ENCODE results near the gene TNFAIP8. TPM values are rescaled to one million over a fixed set of nuclear protein-coding genes. Genes with fewer than 3 reads are reported as not detected.
A peak's percentile ranks its signal among the peaks of the same experiment; 100 is the strongest.

Gene TNFAIP8
- polyA plus RNA-seq, 1 of the 3 experiments (the other 2 are of a cell fraction): 31.3 TPM

- TF ChIP-seq, protein P1, sequence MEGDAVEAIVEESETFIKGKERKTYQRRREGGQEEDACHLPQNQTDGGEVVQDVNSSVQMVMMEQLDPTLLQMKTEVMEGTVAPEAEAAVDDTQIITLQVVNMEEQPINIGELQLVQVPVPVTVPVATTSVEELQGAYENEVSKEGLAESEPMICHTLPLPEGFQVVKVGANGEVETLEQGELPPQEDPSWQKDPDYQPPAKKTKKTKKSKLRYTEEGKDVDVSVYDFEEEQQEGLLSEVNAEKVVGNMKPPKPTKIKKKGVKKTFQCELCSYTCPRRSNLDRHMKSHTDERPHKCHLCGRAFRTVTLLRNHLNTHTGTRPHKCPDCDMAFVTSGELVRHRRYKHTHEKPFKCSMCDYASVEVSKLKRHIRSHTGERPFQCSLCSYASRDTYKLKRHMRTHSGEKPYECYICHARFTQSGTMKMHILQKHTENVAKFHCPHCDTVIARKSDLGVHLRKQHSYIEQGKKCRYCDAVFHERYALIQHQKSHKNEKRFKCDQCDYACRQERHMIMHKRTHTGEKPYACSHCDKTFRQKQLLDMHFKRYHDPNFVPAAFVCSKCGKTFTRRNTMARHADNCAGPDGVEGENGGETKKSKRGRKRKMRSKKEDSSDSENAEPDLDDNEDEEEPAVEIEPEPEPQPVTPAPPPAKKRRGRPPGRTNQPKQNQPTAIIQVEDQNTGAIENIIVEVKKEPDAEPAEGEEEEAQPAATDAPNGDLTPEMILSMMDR (IDR thresholded peaks at IDR 0.05): no peak
These were observed 9.4 kb upstream of the TNFAIP8 start (continued) for GRCh38 chr5:119346394-119346793.

DNA sequence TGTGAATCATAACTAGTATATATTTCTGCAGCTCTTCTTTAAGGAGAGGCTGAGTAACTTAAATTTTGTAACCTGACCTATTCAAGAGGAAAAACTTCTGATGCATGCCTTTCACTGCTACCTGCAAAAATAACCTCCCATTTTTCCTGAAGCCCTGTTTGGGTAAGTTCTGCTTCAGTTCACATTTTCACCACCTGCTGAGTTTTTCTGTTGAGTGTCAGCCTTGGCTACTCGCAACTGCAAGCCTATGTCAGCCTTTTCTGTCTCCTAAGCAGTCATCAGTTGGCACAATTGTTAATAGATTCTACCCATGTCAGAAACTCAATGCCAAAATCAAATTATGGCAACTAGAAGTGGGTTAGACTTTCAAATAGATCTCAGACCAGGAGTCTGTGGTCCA, 8.2 kb upstream of the TNFAIP8 start:
- ChIA-PET CTCF (interaction anchor here (0.6 to 3.4 kb wide), 2 partner anchors 12 to 32 kb away, joined by 3 to 24 read pairs; no protein-coding TSS in a partner anchor), POLR2A (no interaction called here)
- Histone ChIP-seq H3K4me3 (ENCODE audit: low read depth in 2 of 2, low read length in 1 of 2) (no peak overlapping the region), H3K36me3 (replicated peaks in 1 of 2; ENCODE audit: control insufficient read depth in 1 of 2, insufficient read depth in 2 of 2, low read length in 1 of 2) (peaks cover 0 to 9% of the 10 kb centered on the region in 2 experiments), H3K4me2 (no peak overlapping the region), H3K4me1 (ENCODE audit: control insufficient read depth in 1 of 2, insufficient read depth in 2 of 2, low read depth in 1 of 2, low read length in 1 of 2) (peaks cover 7 to 13% of the 10 kb centered on the region in 2 experiments; a peak in 2 of 4 replicates), H3K79me2 (ENCODE audit: insufficient read depth) (0 out of 2 replicates have a peak, but pooled peaks cover 9% of the 10 kb centered on the region), H4K20me1 (ENCODE audit: insufficient read depth) (no peaks in the 10 kb centered on the region), H3K9ac (no peak overlapping the region), H3F3A (replicated peaks; ENCODE audit: insufficient read depth) (no peaks in the 10 kb centered on the region), H3K27ac (ENCODE audit: low read depth in 2 of 2, low read length in 1 of 2) (peak overlapping the region in 1 of 2 experiments; percentile 60; a peak in 2 of 4 replicates), H3K9me2 (no peaks in the 10 kb centered on the region), H3K9me3 (no peaks in the 10 kb centered on the region; the same call in 1 of the 2 replicates), H2AFZ (ENCODE audit: low read depth) (no peak overlapping the region), H3K27me3 (ENCODE audit: insufficient read depth) (no peaks in the 10 kb centered on the region)
- no peak for TF ChIP-seq GATA2 (CRISPR knock-in tag; IDR thresholded peaks at IDR 0.05)
- TF ChIP-seq MEF2A (IDR thresholded peaks at IDR 0.05; ENCODE audit: borderline replicate concordance, low read depth): no peak
- TF ChIP-seq, protein P2, sequence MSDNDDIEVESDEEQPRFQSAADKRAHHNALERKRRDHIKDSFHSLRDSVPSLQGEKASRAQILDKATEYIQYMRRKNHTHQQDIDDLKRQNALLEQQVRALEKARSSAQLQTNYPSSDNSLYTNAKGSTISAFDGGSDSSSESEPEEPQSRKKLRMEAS (IDR thresholded peaks at IDR 0.05; ENCODE audit: low read depth): no peak
- no peak for TF ChIP-seq FOSL2 (IDR thresholded peaks at IDR 0.05; ENCODE audit: borderline replicate concordance, low read depth)
- no peak for TF ChIP-seq TEAD4 (IDR thresholded peaks at IDR 0.05; ENCODE audit: borderline replicate concordance, insufficient read depth)
- no peak for TF ChIP-seq TCF12 (IDR thresholded peaks at IDR 0.05)
- no peak for TF ChIP-seq SMC3 (IDR thresholded peaks at IDR 0.05; ENCODE audit: low read depth, low read length)
- TF ChIP-seq, protein P3, sequence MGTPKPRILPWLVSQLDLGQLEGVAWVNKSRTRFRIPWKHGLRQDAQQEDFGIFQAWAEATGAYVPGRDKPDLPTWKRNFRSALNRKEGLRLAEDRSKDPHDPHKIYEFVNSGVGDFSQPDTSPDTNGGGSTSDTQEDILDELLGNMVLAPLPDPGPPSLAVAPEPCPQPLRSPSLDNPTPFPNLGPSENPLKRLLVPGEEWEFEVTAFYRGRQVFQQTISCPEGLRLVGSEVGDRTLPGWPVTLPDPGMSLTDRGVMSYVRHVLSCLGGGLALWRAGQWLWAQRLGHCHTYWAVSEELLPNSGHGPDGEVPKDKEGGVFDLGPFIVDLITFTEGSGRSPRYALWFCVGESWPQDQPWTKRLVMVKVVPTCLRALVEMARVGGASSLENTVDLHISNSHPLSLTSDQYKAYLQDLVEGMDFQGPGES (IDR thresholded peaks at IDR 0.05; ENCODE audit: low read depth, low read length): no peak
- no peak for TF ChIP-seq EP300 (IDR thresholded peaks at IDR 0.05; ENCODE audit: borderline replicate concordance in 1 of 2, low read depth in 1 of 2, low read length in 1 of 2)
- TF ChIP-seq RCOR1 (IDR thresholded peaks at IDR 0.05; ENCODE audit: low read length): no peak
- no peak for TF ChIP-seq NFIC (IDR thresholded peaks at IDR 0.05; ENCODE audit: borderline replicate concordance)
- no peak for TF ChIP-seq PBX3 (IDR thresholded peaks at IDR 0.05)
- no peak for TF ChIP-seq RAD21 (IDR thresholded peaks at IDR 0.05; ENCODE audit: low read length)
- TF ChIP-seq TAF1 (IDR thresholded peaks at IDR 0.05; ENCODE audit: borderline replicate concordance, low read depth, low read length): no peak
- TF ChIP-seq RXRA (IDR thresholded peaks at IDR 0.05; ENCODE audit: borderline replicate concordance, low read depth): no peak
- TF ChIP-seq CHD2 (IDR thresholded peaks at IDR 0.05; ENCODE audit: low read length, partially characterized antibody): no peak
- DNase-seq: no peak
- 80% methylated on average over 1 of the region's 1 CpG for WGBS (ENCODE audit: low lambda C conversion rate)

Measured in SK-N-SH (cell line).